WTC11 (cell line): Measurements from ENCODE around the gene LRIG3. TPM values are rescaled to one million over a fixed set of nuclear protein-coding genes. Genes with fewer than 3 reads are reported as not detected.

ENCODE experiments used
- ATAC-seq: fragments of 200-7000 bp; cut with Tn5 transposase; 2 replicates; pipeline ENCODE4 v1.10.0; 2021; ENCODE audit warnings: mild to moderate bottlenecking, moderate library complexity
- CTCF ChIA-PET: fragments of 300-600 bp; sonication (Branson Sonifier 250); formaldehyde crosslinking; loops from one replicate; lab custom pipeline; 2021; ENCODE audit warnings: antibody characterized with exemption; lab: Charles Lee
- POLR2A ChIA-PET: fragments of 350-600 bp; sonication (Branson Sonifier 250); formaldehyde crosslinking; loops from one replicate; lab custom pipeline; 2021; ENCODE audit warnings: antibody characterized with exemption; lab: Charles Lee
- DNase-seq: peaks from one replicate; pipeline ENCODE4 v3.0.0; 2021; ENCODE audit warnings: low spot score
- H3K27ac Mint-ChIP-seq: 2 replicates; pipeline ENCODE4 v1.8.0; 2021; ENCODE audit warnings: mixed read lengths
- H3K27me3 Mint-ChIP-seq: 2 replicates; pipeline ENCODE4 v1.8.0; 2021; ENCODE audit warnings: low read depth, mild to moderate bottlenecking, moderate library complexity, mixed read lengths
- H3K36me3 Mint-ChIP-seq: 2 replicates; pipeline ENCODE4 v1.8.0; 2021; ENCODE audit warnings: mixed read lengths
- H3K4me1 Mint-ChIP-seq: 2 replicates; pipeline ENCODE4 v1.8.0; 2022; ENCODE audit warnings: mixed read lengths
- H3K4me3 Mint-ChIP-seq: 2 replicates; pipeline ENCODE4 v1.8.0; 2021; ENCODE audit warnings: mild to moderate bottlenecking, moderate library complexity, mixed read lengths
- H3K9me3 Mint-ChIP-seq: 2 replicates; pipeline ENCODE4 v1.8.0; 2021; ENCODE audit warnings: mixed read lengths
- ARID4B ChIP-seq: sonication (generic); formaldehyde crosslinking; IDR thresholded peaks from 2 replicates; pipeline ENCODE4 v1.8.0; 2023; ENCODE audit warnings: missing genetic modification reagents, mild to moderate bottlenecking, borderline replicate concordance
- FOXP1 ChIP-seq: sonication (generic); formaldehyde crosslinking; IDR thresholded peaks from 2 replicates; pipeline ENCODE4 v1.8.0; 2022; ENCODE audit warnings: missing genetic modification reagents, mild to moderate bottlenecking, moderate library complexity, borderline replicate concordance
- GABPB1 ChIP-seq: sonication (generic); formaldehyde crosslinking; IDR thresholded peaks from 2 replicates; pipeline ENCODE4 v1.8.1; 2023; ENCODE audit warnings: mild to moderate bottlenecking, missing genetic modification reagents
- IRF2 ChIP-seq: sonication (generic); formaldehyde crosslinking; IDR thresholded peaks from 2 replicates; pipeline ENCODE4 v1.8.0; 2022; ENCODE audit warnings: low read depth, missing genetic modification reagents, borderline replicate concordance
- JUN ChIP-seq: sonication (generic); formaldehyde crosslinking; IDR thresholded peaks from 2 replicates; pipeline ENCODE4 v1.8.0; 2023; ENCODE audit warnings: mild to moderate bottlenecking, missing genetic modification reagents
- NFATC4 ChIP-seq: fragments of 250-450 bp; sonication (Bioruptor Pico); IDR thresholded peaks from 2 replicates; pipeline ENCODE4 v1.9.0; 2021; ENCODE audit warnings: mild to moderate bottlenecking
- NR3C1 ChIP-seq: sonication (generic); formaldehyde crosslinking; conservative IDR thresholded peaks from 2 replicates; pipeline ENCODE4 v1.8.1; 2023; ENCODE audit warnings: low read depth, mild to moderate bottlenecking, missing genetic modification reagents
- TCF7 ChIP-seq: sonication (generic); formaldehyde crosslinking; IDR thresholded peaks from 2 replicates; pipeline ENCODE4 v1.8.0; 2022; ENCODE audit warnings: mild to moderate bottlenecking, low read depth, missing genetic modification reagents, moderate library complexity
- ZNF232 ChIP-seq: sonication (generic); formaldehyde crosslinking; IDR thresholded peaks from 2 replicates; pipeline ENCODE4 v1.8.0; 2022; ENCODE audit warnings: mild to moderate bottlenecking, missing genetic modification reagents
- ZNF281 ChIP-seq: sonication (generic); formaldehyde crosslinking; IDR thresholded peaks from 2 replicates; pipeline ENCODE4 v1.8.0; 2023; ENCODE audit warnings: mild to moderate bottlenecking, missing genetic modification reagents
- ZNF512 ChIP-seq: sonication (generic); formaldehyde crosslinking; IDR thresholded peaks from 2 replicates; pipeline ENCODE4 v1.8.1; 2022; ENCODE audit warnings: missing genetic modification reagents, borderline replicate concordance
- total RNA-seq: library from RNA; stranded (reverse); gene quantifications from 3 replicates; pipeline ENCODE4 v1.2.3, GENCODE V29; 2021
- TF ChIP-seq, protein P1 (sequence below): fragments of 250-450 bp; sonication (Bioruptor Pico); IDR thresholded peaks from 2 replicates; pipeline ENCODE4 v1.8.0; 2021; ENCODE audit warnings: mild to moderate bottlenecking
- TF ChIP-seq, protein P2 (sequence below): sonication (generic); formaldehyde crosslinking; conservative IDR thresholded peaks from 2 replicates; pipeline ENCODE4 v1.8.1; 2022; ENCODE audit warnings: mild to moderate bottlenecking, missing genetic modification reagents
- TF ChIP-seq, protein P3 (sequence below): sonication (generic); formaldehyde crosslinking; IDR thresholded peaks from 2 replicates; pipeline ENCODE4 v1.8.0; 2023; ENCODE audit warnings: missing genetic modification reagents

The LRIG3 gene
- total RNA-seq, 1 experiment from 2014 or later, result 13.0 TPM

DNA sequence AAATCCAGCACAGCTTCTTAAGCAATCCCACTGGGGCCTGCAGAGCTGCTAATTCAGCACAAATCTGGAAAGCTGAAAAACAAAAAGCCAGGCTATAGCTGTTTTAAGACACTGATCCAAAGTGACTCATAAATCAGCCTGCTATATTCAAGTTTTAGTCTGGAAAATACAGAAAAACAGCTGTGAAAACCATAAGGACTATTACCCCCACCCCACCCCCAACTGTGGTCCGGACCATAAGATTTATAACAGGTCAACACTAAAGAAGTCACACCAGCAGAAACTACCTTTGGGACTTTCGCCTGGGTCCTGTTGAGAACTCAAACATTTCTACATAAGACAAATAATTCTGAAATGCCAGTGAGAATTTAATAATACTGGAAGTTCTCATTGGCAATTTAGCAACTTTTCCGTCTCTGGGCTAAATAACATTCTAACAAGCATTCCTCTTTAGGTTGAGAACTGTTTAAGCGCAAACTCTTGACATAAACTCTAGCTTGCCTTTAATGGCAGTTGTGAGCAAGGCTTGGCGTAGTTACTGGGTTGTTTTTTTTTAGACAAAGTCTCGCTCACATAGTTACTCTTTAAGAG is 3.3 kb downstream of the LRIG3 start:
- CTCF ChIA-PET, result interaction anchor here (0.9 to 2.1 kb wide), 2 partner anchors 234 to 376 kb away, joined by 4 to 13 read pairs; no protein-coding TSS in a partner anchor
- POLR2A ChIA-PET, result no interaction called here
- DNase-seq, result no peak
- ATAC-seq, result no peak
- TF ChIP-seq, protein P1, sequence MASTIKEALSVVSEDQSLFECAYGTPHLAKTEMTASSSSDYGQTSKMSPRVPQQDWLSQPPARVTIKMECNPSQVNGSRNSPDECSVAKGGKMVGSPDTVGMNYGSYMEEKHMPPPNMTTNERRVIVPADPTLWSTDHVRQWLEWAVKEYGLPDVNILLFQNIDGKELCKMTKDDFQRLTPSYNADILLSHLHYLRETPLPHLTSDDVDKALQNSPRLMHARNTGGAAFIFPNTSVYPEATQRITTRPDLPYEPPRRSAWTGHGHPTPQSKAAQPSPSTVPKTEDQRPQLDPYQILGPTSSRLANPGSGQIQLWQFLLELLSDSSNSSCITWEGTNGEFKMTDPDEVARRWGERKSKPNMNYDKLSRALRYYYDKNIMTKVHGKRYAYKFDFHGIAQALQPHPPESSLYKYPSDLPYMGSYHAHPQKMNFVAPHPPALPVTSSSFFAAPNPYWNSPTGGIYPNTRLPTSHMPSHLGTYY, result no peak
- TF ChIP-seq ZNF512 (CRISPR knock-in tag) (no peak), IRF2 (CRISPR knock-in tag) (no peak), ZNF232 (CRISPR knock-in tag) (no peak), ZNF281 (no peak), GABPB1 (no peak), NFATC4 (CRISPR knock-in tag) (no peak), NR3C1 (CRISPR knock-in tag) (no peak), JUN (CRISPR knock-in tag) (no peak), TCF7 (no peak), FOXP1 (no peak), ARID4B (CRISPR knock-in tag) (no peak)
- TF ChIP-seq, protein P2, sequence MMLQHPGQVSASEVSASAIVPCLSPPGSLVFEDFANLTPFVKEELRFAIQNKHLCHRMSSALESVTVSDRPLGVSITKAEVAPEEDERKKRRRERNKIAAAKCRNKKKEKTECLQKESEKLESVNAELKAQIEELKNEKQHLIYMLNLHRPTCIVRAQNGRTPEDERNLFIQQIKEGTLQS (CRISPR knock-in tag), result no peak
- TF ChIP-seq, protein P3, sequence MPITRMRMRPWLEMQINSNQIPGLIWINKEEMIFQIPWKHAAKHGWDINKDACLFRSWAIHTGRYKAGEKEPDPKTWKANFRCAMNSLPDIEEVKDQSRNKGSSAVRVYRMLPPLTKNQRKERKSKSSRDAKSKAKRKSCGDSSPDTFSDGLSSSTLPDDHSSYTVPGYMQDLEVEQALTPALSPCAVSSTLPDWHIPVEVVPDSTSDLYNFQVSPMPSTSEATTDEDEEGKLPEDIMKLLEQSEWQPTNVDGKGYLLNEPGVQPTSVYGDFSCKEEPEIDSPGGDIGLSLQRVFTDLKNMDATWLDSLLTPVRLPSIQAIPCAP (CRISPR knock-in tag), result no peak
- TF ChIP-seq, all 79 proteins: peak for 0
- Mint-ChIP-seq H3K4me1 (peaks cover 45% of the 10 kb centered on the region), H3K36me3 (peaks cover 13% of the 10 kb centered on the region), H3K9me3 (no peaks in the 10 kb centered on the region), H3K27ac (peak overlapping the region; percentile 34; the same call in 1 of the 2 replicates), H3K27me3 (peaks cover 14% of the 10 kb centered on the region), H3K4me3 (peak overlapping the region; percentile 31)
